IMR-90 (cell line): ENCODE data around the gene CALML4.

Experiments used
- CTCF ChIP-seq: conservative IDR thresholded peaks from 2 replicates; pipeline ENCODE4 v1.5.1; 2012; ENCODE audit warnings: mild to moderate bottlenecking, low read depth, low read length, improper control_type of control experiment
- ELK1 ChIP-seq: fragments of 150-350 bp; IDR thresholded peaks from 2 replicates; pipeline ENCODE4 v1.6.1; 2016; ENCODE audit warnings: low read depth, mild to moderate bottlenecking, low read length, moderate library complexity, borderline replicate concordance
- NFE2L2 ChIP-seq: fragments of 150-350 bp; IDR thresholded peaks from 2 replicates; pipeline ENCODE4 v1.6.1; 2016; ENCODE audit warnings: low read depth, mild to moderate bottlenecking, low read length
- POLR2A ChIP-seq: IDR thresholded peaks from 2 replicates; pipeline ENCODE4 v1.6.1; 2012; ENCODE audit warnings: mild to moderate bottlenecking, low read depth, low read length
- USF2 ChIP-seq: fragments of 150-350 bp; IDR thresholded peaks from 2 replicates; pipeline ENCODE4 v1.6.1; 2017; ENCODE audit warnings: mild to moderate bottlenecking, antibody characterized with exemption, low read length, low read depth

GRCh38 chr15:68232937-68233336, 27.8 kb upstream of the CALML4 start:
- TF ChIP-seq USF2 (no peak), POLR2A (no peak), CTCF (no peak), NFE2L2 (no peak), ELK1 (no peak)
